Tibial artery (tissue), 4 donors: ENCODE data around the gene LOXL3.

Source experiments
- DNase-seq, 2 donors: peaks; one replicate each; pipeline ENCODE4 v3.0.0-alpha.2; 2019
- H3K27ac ChIP-seq, 2 donors: fragments of 200-600 bp; sonication (generic) in 1 of 2; 1 replicate in 1 of 2; 2 replicates in 1 of 2; pipeline ENCODE4 v1.5.1; 2018 to 2019; ENCODE audit warnings: mild to moderate bottlenecking in 1 of 2
- H3K27me3 ChIP-seq, 2 donors: fragments of 200-600 bp; sonication (generic) in 1 of 2; one replicate each; pipeline versions ENCODE4 v1.5.1 to v1.6.0; 2016 to 2019
- H3K36me3 ChIP-seq, 3 donors: fragments of 200-600 bp; sonication (generic) in 2 of 3; one replicate each; pipeline ENCODE4 v1.5.1; 2016 to 2019; ENCODE audit warnings: mild to moderate bottlenecking in 2 of 3
- H3K4me1 ChIP-seq, 4 donors: fragments of 200-600 bp; sonication (generic) in 2 of 4; 1 replicate in 3 of 4; 2 replicates in 1 of 4; pipeline ENCODE4 v1.5.1; 2016 to 2019
- H3K4me3 ChIP-seq, 2 donors: fragments of 200-600 bp; sonication (generic) in 1 of 2; 1 replicate in 1 of 2; 2 replicates in 1 of 2; pipeline ENCODE4 v1.5.1; 2018 to 2019; ENCODE audit warnings: mild to moderate bottlenecking in 2 of 2
- H3K9me3 ChIP-seq, 3 donors: fragments of 200-600 bp; sonication (generic) in 1 of 3; one replicate each; pipeline ENCODE4 v1.5.1; 2016 to 2019
- intact Hi-C: fragments of 100-400 bp; cut with DNase I; formaldehyde crosslinking; loops from one replicate; pipeline ENCODE4 v1.15.0; 2023; ENCODE audit warnings: low total_unique reads
- TF ChIP-seq, protein P1 (sequence below), 2 experiments: fragments of 200-600 bp in 1 of 2; fragments of 450-650 bp in 1 of 2; IDR thresholded peaks; one replicate each; pipeline ENCODE4 v1.5.1; 2017 to 2019; ENCODE audit warnings: antibody characterized with exemption in 2 of 2, mild to moderate bottlenecking in 1 of 2, moderate library complexity in 1 of 2

LOXL3 gene

DNA sequence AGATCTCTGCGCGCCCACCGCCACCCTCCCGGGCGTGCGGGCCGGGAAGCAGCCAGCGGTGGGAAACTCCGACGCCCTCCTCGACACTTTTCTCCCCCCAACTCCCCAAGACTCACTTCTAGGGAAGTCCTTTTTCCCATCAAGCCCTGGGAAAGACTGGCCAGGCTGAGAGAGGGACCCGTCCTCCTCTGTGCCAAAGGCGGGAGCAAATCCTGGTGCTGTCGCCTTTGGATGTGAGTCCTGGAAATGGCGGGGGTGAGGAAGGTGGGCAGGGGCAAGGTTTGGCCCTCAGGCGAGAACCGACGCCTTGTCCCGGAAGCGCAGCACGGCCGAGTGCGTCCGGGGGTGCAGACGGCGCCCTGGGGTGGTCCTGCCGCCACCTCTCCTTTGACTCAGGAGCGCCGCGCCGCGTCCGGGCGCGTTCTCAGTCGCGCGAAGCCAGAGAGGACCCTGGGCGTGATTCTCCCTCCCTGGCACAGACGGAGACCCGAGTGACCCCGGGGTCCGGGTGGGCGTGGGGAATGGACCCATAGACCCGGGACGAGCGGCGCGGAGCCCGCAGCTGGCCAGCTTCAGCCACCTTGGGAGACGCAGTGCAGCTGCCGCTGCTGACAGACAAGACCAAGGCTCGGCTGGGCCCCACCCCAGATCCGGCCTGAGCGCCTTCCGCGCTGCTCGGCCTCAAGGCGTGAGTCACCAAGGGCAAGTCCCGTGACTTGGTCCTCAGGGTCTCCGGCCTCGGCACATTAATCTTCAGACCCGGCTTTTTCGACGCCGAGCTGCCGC is 50.8 kb downstream of the LOXL3 start:
- Histone ChIP-seq H3K4me1 (peaks cover 0 to 58% (median 48%) of the 10 kb centered on the region in 4 donors), H3K27ac (peak overlapping the region; percentile 27 to 43), H3K27me3 (peaks cover 0 to 56% of the 10 kb centered on the region in 2 donors), H3K9me3 (no peaks in the 10 kb centered on the region), H3K36me3 (peaks cover 13 to 24% (median 13%) of the 10 kb centered on the region in 3 donors), H3K4me3 (peak overlapping the region; percentile 43 to 61)
- TF ChIP-seq, protein P1, sequence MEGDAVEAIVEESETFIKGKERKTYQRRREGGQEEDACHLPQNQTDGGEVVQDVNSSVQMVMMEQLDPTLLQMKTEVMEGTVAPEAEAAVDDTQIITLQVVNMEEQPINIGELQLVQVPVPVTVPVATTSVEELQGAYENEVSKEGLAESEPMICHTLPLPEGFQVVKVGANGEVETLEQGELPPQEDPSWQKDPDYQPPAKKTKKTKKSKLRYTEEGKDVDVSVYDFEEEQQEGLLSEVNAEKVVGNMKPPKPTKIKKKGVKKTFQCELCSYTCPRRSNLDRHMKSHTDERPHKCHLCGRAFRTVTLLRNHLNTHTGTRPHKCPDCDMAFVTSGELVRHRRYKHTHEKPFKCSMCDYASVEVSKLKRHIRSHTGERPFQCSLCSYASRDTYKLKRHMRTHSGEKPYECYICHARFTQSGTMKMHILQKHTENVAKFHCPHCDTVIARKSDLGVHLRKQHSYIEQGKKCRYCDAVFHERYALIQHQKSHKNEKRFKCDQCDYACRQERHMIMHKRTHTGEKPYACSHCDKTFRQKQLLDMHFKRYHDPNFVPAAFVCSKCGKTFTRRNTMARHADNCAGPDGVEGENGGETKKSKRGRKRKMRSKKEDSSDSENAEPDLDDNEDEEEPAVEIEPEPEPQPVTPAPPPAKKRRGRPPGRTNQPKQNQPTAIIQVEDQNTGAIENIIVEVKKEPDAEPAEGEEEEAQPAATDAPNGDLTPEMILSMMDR (IDR thresholded peaks at IDR 0.05), result no peak
- intact Hi-C loops, result no loop called here
- DNase-seq, result peak; percentile 87 to 88

DNA sequence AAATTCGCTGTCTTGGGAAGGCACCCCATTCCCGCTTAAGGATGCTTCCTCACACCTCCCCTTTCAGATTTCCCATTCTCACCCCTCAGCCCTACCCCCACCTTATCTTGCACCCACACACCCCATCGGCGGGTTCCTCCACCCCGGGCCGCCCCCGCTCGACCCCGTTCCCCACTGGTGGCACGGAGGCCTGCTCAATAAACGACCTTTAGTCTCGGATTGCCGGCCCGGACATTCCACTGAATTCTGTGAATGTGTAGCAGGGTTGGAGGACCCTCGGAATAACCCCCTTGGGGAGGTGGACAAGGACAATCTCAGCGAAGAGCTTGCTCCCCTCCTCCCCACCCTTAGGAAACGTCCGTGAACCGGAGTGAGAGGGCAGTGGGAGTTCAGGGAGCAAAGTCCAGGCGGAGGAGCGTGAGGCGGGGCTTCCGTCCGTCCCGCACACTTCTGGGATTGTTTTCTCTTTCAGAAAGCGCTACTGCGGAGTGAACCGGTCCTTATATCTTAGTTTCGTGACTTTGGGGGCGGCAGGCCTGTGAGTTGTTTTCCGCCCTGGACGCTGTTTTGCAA is 51.5 kb downstream of the LOXL3 start:
- DNase-seq, result no peak
- Histone ChIP-seq H3K4me1 (peaks cover 0 to 62% (median 53%) of the 10 kb centered on the region in 4 donors), H3K27ac (no peak overlapping the region), H3K27me3 (peaks cover 0 to 63% of the 10 kb centered on the region in 2 donors), H3K9me3 (no peaks in the 10 kb centered on the region), H3K4me3 (peak overlapping the region; percentile 43 to 61), H3K36me3 (peaks cover 13 to 24% (median 13%) of the 10 kb centered on the region in 3 donors)
- TF ChIP-seq, protein P1 (IDR thresholded peaks at IDR 0.05), result no peak
- intact Hi-C loops, result no loop called here

DNA sequence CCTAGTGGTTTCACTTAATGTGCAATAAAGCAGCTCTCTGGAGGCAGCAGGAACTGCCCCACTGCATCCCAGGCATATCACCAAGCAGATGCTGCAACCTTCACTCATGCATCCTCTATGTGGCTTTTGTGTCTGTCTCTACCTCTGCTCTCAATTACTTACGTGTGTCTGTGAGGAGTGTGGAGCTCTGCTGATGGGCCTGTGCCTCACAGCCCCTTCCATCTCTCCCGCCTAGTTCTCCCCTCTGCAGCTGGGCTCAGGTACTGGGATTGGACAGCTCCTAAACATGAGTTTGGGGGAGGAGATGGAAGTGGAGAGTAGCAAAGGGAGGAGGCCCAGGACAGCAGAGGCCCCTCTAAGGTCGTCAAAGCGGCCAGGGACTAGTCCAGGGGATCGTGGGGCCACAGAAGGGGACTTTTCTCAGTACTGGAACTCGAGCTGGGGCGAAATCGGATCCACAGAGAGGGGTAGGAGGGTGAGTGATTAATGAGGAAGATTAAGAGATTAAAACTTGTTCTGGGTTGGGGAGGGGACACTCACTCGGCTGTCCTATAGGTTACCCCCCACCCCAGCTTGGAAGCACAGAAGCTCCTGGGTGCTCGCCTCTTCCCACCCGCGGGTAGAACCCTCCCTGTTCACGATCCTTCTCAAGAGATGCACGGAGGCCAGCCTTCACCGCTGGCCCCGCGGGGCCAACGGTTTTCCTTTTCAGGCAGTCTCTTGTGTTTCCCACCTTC is 52.2 kb downstream of the LOXL3 start:
- Histone ChIP-seq H3K4me3 (no peak overlapping the region), H3K27ac (no peak overlapping the region), H3K27me3 (peaks cover 0 to 68% of the 10 kb centered on the region in 2 donors), H3K36me3 (peaks cover 13 to 23% (median 13%) of the 10 kb centered on the region in 3 donors), H3K4me1 (peaks cover 0 to 56% (median 47%) of the 10 kb centered on the region in 4 donors), H3K9me3 (no peaks in the 10 kb centered on the region)
- no peak for DNase-seq
- intact Hi-C loops, result no loop called here
- TF ChIP-seq, protein P1 (IDR thresholded peaks at IDR 0.05), result no peak

DNA sequence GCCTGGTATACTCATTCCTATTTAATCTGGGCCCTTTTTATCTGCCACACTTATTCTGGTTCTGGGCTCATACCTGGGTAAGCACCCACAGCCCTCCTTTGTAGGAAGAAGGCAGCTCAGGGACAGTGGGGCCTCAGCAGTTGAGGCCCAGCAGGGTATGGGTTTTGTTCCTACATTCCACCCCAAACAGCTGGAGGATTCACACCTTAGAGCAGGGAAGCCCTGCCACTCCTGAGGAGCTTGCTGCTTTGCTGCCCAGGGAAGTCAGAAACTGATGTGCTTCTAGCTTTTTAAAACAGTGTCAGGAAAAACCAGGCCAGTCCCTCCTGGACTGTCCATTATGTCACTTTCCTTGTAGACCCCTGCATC is 53.2 kb downstream of the LOXL3 start:
- Histone ChIP-seq H3K27ac (no peak overlapping the region), H3K9me3 (no peaks in the 10 kb centered on the region), H3K4me1 (peaks cover 0 to 47% (median 38%) of the 10 kb centered on the region in 4 donors), H3K36me3 (peaks cover 5 to 14% (median 10%) of the 10 kb centered on the region in 3 donors), H3K4me3 (no peak overlapping the region), H3K27me3 (peaks cover 0 to 68% of the 10 kb centered on the region in 2 donors)
- no peak for DNase-seq
- intact Hi-C loops, result no loop called here
- TF ChIP-seq, protein P1 (IDR thresholded peaks at IDR 0.05), result no peak

DNA sequence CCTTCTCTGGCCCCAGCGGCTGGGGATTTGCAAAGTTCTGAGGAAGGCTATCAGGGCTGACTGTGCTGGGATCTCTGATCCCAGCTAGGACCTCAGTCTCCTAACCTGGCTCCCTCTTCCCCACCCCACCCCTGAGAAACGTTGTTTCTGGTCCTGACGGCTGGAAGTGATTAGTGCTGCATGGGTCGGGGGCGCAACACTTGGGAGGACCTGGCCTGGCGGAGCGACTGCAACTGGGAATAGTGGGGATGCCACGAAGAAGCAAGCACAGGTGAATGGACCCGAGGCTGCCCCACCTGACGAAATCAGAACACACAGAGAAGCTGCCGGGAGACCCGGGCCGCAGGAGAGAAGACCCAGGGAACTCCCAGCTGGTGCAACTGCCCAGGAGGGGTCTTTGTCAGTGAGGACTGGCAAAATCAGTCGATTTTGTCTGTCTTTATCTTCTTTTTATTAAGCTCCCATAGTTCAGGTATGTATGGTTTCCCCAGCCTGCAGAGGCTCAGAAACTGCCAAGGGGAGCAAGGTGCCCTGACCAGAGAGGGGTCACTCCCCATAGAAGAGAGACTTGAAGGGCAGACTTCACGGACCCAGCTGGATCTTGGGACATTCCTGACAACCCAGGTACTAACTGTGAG is 53.7 kb downstream of the LOXL3 start:
- Histone ChIP-seq H3K9me3 (no peaks in the 10 kb centered on the region), H3K36me3 (peaks cover 0 to 8% (median 5%) of the 10 kb centered on the region in 3 donors), H3K4me1 (peaks cover 0 to 43% (median 35%) of the 10 kb centered on the region in 4 donors), H3K4me3 (no peak overlapping the region), H3K27me3 (peaks cover 0 to 68% of the 10 kb centered on the region in 2 donors), H3K27ac (no peak overlapping the region)
- intact Hi-C loops, result no loop called here
- no peak for DNase-seq
- TF ChIP-seq, protein P1 (IDR thresholded peaks at IDR 0.05), result no peak
